K562 (cell line): ENCODE data around the gene GRHL3. TPM values are rescaled to one million over a fixed set of nuclear protein-coding genes. Genes with fewer than 3 reads are reported as not detected.

ENCODE experiments used
- FOXA3 ChIP-seq, 2 experiments: fragments of 450-650 bp in 1 of 2; sonication (generic) in 1 of 2; formaldehyde crosslinking; IDR thresholded peaks in 1 of 2; conservative IDR thresholded peaks in 1 of 2; 2 replicates each; pipeline versions ENCODE4 v1.4.0 to v1.8.0; 2020 to 2022; ENCODE audit warnings: mild to moderate bottlenecking in 2 of 2, missing genetic modification reagents in 1 of 2
- KDM1A ChIP-seq, 2 experiments: fragments of 450-650 bp; IDR thresholded peaks; 2 replicates each; pipeline ENCODE4 v1.6.1; 2016; ENCODE audit warnings: mild to moderate bottlenecking in 2 of 2
- PHB2 ChIP-seq: fragments of 450-650 bp; IDR thresholded peaks from 2 replicates; pipeline ENCODE4 v1.6.1; 2017; ENCODE audit warnings: low read depth
- SAFB2 ChIP-seq: fragments of 200-400 bp; formaldehyde crosslinking; IDR thresholded peaks from 2 replicates; pipeline ENCODE4 v1.6.1; 2018; ENCODE audit warnings: borderline replicate concordance, low read length, low read depth, moderate library complexity; ENCODE audit not compliant: severe bottlenecking
- ZNF511 ChIP-seq: sonication (generic); formaldehyde crosslinking; IDR thresholded peaks from 2 replicates; pipeline ENCODE4 v1.8.0; 2022; ENCODE audit warnings: mild to moderate bottlenecking, missing genetic modification reagents
- polyA plus RNA-seq, 8 experiments: library from polyadenylated mRNA; depleted of rRNA in 4 of 8; stranded (reverse) in 5 of 8; unstranded in 3 of 8; fragments of >200 nt; fragmentation: Nextera tagmentation in 2 of 8; fragmentation: Illumina TruSeq in 1 of 8; extraction: Ambion mirVana in 2 of 8; extraction: Trizol in 1 of 8; gene quantifications; 2 replicates each; pipeline versions ENCODE4 v1.2.1 to v1.2.3, GENCODE V29; 2011 to 2014; ENCODE audit warnings: inconsistent platforms in 1 of 8, missing spikeins in 1 of 8
- total RNA-seq, 7 experiments: library from RNA; depleted of rRNA in 6 of 7; stranded (reverse); fragments of >200 nt in 6 of 7; fragmentation: Illumina TruSeq in 2 of 7; extraction: Trizol in 2 of 7; gene quantifications; 2 replicates each; pipeline versions ENCODE4 v1.2.1 to v1.2.3, GENCODE V29; 2011 to 2021; ENCODE audit warnings: low replicate concordance in 1 of 7
- TF ChIP-seq, protein P1 (sequence below): sonication (generic); formaldehyde crosslinking; IDR thresholded peaks from 2 replicates; pipeline ENCODE4 v1.8.1; 2023; ENCODE audit warnings: missing genetic modification reagents, mild to moderate bottlenecking, borderline replicate concordance
- TF ChIP-seq, protein P2 (sequence below), 2 experiments: fragments of 450-650 bp; IDR thresholded peaks; 2 replicates each; pipeline ENCODE4 v1.6.1; 2016; ENCODE audit warnings: mild to moderate bottlenecking in 2 of 2, borderline replicate concordance in 1 of 2, low read depth in 1 of 2, moderate library complexity in 1 of 2

GRHL3 gene
- total and polyA plus RNA-seq, 9 of the 15 experiments (the other 6 are each of a cell fraction or from before 2014, with no cell fraction given) = 0.01 to 0.04 TPM; not detected in 7

DNA sequence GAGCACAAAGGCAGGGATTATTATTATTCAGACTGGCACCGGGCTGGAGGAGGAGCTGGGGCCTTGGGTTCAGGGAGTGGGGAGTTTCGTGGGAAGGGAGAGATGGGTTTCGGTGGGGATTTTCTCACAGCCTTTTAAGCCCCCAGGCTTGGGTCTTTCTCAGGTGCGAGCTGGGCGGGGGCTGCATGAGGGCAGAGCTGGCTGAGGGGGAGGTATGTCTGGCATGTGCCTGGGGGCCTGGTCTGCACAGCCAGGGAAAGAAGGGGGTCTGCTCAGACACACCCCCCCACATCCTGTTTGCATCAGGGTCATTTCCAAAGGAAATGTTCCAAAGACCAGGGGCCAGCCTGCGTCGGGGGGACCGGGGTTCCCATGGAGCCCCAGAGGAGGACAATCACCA lies 21.6 kb downstream of the GRHL3 start (continued):
- TF ChIP-seq, protein P1, sequence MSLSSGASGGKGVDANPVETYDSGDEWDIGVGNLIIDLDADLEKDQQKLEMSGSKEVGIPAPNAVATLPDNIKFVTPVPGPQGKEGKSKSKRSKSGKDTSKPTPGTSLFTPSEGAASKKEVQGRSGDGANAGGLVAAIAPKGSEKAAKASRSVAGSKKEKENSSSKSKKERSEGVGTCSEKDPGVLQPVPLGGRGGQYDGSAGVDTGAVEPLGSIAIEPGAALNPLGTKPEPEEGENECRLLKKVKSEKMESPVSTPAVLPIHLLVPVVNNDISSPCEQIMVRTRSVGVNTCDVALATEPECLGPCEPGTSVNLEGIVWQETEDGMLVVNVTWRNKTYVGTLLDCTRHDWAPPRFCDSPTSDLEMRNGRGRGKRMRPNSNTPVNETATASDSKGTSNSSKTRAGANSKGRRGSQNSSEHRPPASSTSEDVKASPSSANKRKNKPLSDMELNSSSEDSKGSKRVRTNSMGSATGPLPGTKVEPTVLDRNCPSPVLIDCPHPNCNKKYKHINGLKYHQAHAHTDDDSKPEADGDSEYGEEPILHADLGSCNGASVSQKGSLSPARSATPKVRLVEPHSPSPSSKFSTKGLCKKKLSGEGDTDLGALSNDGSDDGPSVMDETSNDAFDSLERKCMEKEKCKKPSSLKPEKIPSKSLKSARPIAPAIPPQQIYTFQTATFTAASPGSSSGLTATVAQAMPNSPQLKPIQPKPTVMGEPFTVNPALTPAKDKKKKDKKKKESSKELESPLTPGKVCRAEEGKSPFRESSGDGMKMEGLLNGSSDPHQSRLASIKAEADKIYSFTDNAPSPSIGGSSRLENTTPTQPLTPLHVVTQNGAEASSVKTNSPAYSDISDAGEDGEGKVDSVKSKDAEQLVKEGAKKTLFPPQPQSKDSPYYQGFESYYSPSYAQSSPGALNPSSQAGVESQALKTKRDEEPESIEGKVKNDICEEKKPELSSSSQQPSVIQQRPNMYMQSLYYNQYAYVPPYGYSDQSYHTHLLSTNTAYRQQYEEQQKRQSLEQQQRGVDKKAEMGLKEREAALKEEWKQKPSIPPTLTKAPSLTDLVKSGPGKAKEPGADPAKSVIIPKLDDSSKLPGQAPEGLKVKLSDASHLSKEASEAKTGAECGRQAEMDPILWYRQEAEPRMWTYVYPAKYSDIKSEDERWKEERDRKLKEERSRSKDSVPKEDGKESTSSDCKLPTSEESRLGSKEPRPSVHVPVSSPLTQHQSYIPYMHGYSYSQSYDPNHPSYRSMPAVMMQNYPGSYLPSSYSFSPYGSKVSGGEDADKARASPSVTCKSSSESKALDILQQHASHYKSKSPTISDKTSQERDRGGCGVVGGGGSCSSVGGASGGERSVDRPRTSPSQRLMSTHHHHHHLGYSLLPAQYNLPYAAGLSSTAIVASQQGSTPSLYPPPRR = no peak
- no peak for TF ChIP-seq ZNF511 (CRISPR knock-in tag)
- no peak for TF ChIP-seq SAFB2
- no peak for TF ChIP-seq KDM1A (IDR thresholded peaks at IDR 0.05)
- TF ChIP-seq PHB2 = no peak
- TF ChIP-seq FOXA3 (CRISPR knock-in tag; conservative IDR thresholded peaks at IDR 0.05 in 1 of 2, IDR thresholded peaks at IDR 0.05 in 1 of 2) = no peak
- TF ChIP-seq, protein P2, sequence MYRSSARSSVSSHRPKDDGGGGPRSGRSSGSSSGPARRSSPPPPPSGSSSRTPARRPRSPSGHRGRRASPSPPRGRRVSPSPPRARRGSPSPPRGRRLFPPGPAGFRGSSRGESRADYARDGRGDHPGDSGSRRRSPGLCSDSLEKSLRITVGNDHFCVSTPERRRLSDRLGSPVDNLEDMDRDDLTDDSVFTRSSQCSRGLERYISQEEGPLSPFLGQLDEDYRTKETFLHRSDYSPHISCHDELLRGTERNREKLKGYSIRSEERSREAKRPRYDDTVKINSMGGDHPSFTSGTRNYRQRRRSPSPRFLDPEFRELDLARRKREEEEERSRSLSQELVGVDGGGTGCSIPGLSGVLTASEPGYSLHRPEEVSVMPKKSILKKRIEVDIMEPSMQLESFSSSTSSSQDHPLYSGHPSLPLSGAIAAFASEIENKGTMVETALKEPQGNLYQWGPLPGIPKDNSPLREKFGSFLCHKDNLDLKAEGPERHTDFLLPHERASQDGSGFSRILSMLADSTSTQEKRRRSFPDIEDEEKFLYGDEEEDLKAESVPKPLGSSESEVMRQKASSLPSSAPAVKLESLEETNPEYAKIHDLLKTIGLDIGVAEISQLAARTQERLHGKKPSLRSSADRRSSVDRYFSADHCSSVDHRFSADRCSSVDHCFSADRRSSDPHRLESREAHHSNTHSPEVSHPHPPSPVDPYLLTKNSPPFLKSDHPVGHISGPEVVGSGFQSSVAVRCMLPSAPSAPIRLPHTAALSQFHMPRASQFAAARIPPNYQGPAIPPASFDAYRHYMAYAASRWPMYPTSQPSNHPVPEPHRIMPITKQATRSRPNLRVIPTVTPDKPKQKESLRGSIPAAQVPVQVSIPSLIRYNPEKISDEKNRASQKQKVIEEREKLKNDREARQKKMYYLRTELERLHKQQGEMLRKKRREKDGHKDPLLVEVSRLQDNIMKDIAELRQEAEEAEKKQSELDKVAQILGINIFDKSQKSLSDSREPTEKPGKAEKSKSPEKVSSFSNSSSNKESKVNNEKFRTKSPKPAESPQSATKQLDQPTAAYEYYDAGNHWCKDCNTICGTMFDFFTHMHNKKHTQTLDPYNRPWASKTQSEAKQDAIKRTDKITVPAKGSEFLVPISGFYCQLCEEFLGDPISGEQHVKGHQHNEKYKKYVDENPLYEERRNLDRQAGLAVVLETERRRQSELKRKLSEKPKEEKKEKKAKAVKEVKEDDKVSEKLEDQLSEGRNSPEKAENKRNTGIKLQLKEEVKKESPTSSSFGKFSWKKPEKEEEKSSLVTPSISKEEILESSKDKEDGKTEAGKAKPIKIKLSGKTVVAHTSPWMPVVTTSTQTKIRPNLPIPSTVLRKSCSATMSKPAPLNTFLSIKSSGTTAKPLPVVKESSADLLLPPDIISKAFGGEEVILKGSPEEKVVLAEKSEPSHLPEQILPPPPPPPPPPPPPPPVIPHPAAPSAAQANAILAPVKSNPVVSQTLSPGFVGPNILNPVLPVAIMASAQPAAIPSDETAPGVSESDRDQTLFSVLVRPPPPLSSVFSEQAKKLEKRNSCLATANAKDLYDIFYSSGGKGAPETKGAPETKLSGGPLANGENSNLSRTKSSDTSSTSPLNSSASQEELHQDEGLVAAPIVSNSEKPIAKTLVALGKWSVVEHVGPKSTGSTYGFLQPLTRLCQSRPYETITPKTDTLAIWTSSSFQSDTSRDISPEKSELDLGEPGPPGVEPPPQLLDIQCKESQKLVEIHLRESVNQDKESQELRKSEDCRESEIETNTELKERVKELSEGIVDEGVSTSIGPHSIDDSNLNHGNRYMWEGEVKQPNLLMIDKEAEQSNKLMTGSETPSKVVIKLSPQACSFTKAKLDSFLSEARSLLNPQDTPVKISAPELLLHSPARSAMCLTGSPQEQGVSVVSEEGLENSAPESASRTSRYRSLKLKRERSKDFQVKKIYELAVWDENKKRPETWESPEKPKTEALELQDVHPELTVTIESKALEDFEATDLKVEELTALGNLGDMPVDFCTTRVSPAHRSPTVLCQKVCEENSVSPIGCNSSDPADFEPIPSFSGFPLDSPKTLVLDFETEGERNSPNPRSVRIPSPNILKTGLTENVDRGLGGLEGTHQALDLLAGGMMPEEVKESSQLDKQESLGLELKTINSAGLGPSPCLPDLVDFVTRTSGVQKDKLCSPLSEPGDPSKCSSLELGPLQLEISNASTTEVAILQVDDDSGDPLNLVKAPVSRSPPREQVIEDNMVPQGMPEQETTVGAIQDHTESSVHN (IDR thresholded peaks at IDR 0.05; ENCODE audit: borderline replicate concordance in 1 of 2, low read depth in 1 of 2) = no peak
